Thyroid gland (tissue), 4 donors: ENCODE results near the gene AMPD2.
"Not testable (repeated sequence)": the region's sequence is repeated elsewhere in the genome, so short reads cannot be mapped to it uniquely, and the experiment has no call there.

Experiments
- POLR2A ChIP-seq, 2 donors: fragments of 450-650 bp; IDR thresholded peaks; one replicate each; pipeline ENCODE4 v1.6.1; 2017; ENCODE audit warnings: antibody characterized with exemption in 2 of 2, mild to moderate bottlenecking in 2 of 2, moderate library complexity in 1 of 2
- TF ChIP-seq, protein P1 (sequence below), 6 experiments: fragments of 200-600 bp in 3 of 6; fragments of 450-650 bp in 3 of 6; sonication (generic) in 3 of 6; IDR thresholded peaks; one replicate each; pipeline ENCODE4 v1.5.1; 2016 to 2019; ENCODE audit warnings: antibody characterized with exemption in 6 of 6, mild to moderate bottlenecking in 2 of 6, inconsistent platforms in 1 of 6, moderate library complexity in 1 of 6

DNA sequence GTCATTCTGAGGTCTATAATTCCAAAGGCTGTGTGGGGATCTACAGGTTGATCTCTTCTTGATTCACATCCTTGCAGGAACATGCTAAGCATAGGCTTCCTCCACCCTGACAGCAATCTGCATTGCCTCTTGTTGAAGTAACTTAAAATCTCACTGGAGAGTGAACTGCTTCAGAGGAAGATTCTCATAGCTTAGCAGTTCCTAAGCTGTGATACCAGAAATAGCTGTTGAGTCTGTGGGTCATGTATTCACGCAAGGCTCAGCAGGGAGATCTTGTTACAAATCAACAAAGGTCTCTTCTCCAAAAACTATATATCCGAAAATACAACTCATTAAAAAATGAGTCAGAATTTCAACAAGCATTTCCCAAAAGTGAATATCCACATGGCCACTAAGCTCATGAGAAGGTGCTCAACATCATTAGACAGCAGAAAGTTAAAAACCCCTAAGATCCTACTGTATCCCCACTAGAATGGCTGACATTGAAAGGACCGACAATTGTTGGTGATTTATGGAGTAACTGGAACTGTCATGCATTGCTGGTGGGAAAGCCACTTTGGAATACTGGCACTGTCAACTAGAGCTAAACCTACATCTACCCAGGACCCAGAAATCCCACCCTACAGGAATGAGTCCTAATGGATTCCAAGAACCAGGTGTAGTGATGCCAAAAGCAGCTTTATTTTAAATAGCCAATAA is 57.2 kb downstream of the AMPD2 start:
- TF ChIP-seq, protein P1, sequence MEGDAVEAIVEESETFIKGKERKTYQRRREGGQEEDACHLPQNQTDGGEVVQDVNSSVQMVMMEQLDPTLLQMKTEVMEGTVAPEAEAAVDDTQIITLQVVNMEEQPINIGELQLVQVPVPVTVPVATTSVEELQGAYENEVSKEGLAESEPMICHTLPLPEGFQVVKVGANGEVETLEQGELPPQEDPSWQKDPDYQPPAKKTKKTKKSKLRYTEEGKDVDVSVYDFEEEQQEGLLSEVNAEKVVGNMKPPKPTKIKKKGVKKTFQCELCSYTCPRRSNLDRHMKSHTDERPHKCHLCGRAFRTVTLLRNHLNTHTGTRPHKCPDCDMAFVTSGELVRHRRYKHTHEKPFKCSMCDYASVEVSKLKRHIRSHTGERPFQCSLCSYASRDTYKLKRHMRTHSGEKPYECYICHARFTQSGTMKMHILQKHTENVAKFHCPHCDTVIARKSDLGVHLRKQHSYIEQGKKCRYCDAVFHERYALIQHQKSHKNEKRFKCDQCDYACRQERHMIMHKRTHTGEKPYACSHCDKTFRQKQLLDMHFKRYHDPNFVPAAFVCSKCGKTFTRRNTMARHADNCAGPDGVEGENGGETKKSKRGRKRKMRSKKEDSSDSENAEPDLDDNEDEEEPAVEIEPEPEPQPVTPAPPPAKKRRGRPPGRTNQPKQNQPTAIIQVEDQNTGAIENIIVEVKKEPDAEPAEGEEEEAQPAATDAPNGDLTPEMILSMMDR (IDR thresholded peaks at IDR 0.05), result not testable (repeated sequence)
- TF ChIP-seq POLR2A (IDR thresholded peaks at IDR 0.05), result not testable (repeated sequence)
